ENCODE measurements around the gene IL4R.
A peak's percentile ranks its signal among the peaks of the same experiment; 100 is the strongest.

The IL4R gene

DNA sequence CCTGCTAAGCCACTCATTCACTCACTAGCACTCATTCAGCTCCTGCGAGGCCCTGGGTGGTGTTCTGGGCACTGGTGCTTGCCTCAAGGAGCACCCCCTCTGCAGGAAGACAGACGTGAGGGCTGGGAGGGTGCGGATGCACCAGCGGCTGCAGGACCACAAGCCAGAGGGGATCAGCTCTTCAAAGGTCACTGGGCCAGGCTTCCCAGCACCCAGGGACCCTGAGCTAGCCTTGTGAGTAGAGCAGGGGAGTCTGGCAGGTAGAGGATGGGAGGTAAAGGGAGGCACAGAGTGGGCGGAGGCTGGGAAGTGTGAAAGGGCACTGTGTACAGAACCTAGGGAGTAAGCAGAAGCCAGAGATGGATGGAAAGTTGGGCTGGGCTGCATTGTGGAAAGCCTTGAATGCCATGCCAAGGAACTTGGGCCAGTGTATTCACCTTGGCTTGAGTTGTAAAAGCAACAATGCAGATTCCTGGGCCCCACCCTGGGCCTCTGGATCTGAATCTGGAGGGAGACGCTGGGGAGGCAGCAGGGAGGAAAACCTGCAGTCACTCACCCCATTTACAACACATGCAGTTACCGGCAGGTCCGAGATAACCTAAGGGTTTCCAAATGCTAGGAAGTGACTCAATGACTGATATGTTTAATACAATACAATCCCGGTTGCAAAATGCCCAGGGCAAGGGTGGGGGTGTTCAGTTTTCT is 1.7 kb downstream of the IL4R start:
- no peaks in the 10 kb centered on the region for H3F3A ChIP-seq (ENCODE audit: low read depth)
- no peaks in the 10 kb centered on the region for H3K9me3 ChIP-seq (ENCODE audit: insufficient read depth, low read depth, low read length)
- no peak for TF ChIP-seq EZH2phosphoT487 (IDR thresholded peaks at IDR 0.05; ENCODE audit: borderline replicate concordance)
- TF ChIP-seq, protein P1, sequence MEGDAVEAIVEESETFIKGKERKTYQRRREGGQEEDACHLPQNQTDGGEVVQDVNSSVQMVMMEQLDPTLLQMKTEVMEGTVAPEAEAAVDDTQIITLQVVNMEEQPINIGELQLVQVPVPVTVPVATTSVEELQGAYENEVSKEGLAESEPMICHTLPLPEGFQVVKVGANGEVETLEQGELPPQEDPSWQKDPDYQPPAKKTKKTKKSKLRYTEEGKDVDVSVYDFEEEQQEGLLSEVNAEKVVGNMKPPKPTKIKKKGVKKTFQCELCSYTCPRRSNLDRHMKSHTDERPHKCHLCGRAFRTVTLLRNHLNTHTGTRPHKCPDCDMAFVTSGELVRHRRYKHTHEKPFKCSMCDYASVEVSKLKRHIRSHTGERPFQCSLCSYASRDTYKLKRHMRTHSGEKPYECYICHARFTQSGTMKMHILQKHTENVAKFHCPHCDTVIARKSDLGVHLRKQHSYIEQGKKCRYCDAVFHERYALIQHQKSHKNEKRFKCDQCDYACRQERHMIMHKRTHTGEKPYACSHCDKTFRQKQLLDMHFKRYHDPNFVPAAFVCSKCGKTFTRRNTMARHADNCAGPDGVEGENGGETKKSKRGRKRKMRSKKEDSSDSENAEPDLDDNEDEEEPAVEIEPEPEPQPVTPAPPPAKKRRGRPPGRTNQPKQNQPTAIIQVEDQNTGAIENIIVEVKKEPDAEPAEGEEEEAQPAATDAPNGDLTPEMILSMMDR (conservative IDR thresholded peaks at IDR 0.05; ENCODE audit: low read length), result no peak
- H3K79me2 ChIP-seq (ENCODE audit: insufficient read depth, low read length), result peaks cover 4% of the 10 kb centered on the region; the same call in 1 of the 2 replicates
- peaks cover 11% of the 10 kb centered on the region for H3K4me1 ChIP-seq (ENCODE audit: insufficient read depth, low read length, poor library complexity, severe bottlenecking)
- H3K4me3 ChIP-seq (ENCODE audit: low read length, poor library complexity, severe bottlenecking), result no peak overlapping the region
- H4K20me1 ChIP-seq (ENCODE audit: insufficient read depth, low read length, poor library complexity, severe bottlenecking), result no peaks in the 10 kb centered on the region
- H3K36me3 ChIP-seq (ENCODE audit: insufficient read depth, low read length), result no peaks in the 10 kb centered on the region
- no peaks in the 10 kb centered on the region for H3K9me2 ChIP-seq (replicated peaks; ENCODE audit: low read depth, low read length)
- no peak overlapping the region for H3K9ac ChIP-seq (ENCODE audit: low read depth, low read length, poor library complexity, severe bottlenecking)
- H3K4me2 ChIP-seq (ENCODE audit: low read depth, low read length, poor library complexity, severe bottlenecking), result peak overlapping the region; percentile 21
- H3K27me3 ChIP-seq (ENCODE audit: insufficient read depth, low read length, poor library complexity, severe bottlenecking), result peaks cover 5% of the 10 kb centered on the region
- H2AFZ ChIP-seq (ENCODE audit: low read length), result no peak overlapping the region

DNA sequence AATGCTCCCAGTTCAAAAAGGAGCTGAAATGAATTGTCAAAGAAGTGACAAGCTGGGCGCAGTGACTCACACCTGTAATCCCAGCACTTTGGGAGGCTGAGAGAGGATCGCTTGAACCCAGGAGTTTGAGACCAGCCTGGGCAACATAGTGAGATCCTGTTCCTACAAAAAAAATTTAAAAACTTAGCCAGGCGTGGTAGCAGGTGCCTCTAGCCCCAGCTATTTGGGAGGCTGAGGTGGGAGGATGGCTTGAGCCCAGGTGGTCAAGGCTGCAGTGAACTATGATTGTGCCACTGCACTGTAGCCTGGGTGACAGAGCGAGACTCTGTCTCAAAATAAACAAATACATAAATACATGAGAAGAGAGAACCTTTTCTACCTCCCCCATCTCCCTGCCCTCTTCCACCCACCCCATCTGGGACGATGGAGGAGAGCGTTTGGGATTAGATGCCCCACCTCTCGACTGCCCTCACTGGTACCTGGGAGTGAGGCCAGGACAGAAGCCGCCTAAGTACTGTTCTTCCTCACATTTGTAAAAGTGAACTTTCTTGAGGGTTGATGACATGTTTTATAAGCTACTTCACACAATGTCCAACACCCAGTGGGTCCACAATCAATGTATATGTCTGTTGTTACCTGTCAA is 2.4 kb downstream of the IL4R start:
- Histone ChIP-seq H3K36me3 (ENCODE audit: insufficient read depth, low read length) (no peaks in the 10 kb centered on the region), H3K4me3 (ENCODE audit: low read length, poor library complexity, severe bottlenecking) (no peak overlapping the region), H3K9me2 (replicated peaks; ENCODE audit: low read depth, low read length) (no peaks in the 10 kb centered on the region), H3K79me2 (ENCODE audit: insufficient read depth, low read length) (peaks cover 4% of the 10 kb centered on the region; the same call in 1 of the 2 replicates), H2AFZ (ENCODE audit: low read length) (no peak overlapping the region), H3K9ac (ENCODE audit: low read depth, low read length, poor library complexity, severe bottlenecking) (no peak overlapping the region), H3K9me3 (ENCODE audit: insufficient read depth, low read depth, low read length) (no peaks in the 10 kb centered on the region), H3K4me2 (ENCODE audit: low read depth, low read length, poor library complexity, severe bottlenecking) (no peak overlapping the region), H4K20me1 (ENCODE audit: insufficient read depth, low read length, poor library complexity, severe bottlenecking) (no peaks in the 10 kb centered on the region), H3K27me3 (ENCODE audit: insufficient read depth, low read length, poor library complexity, severe bottlenecking) (peaks cover 5% of the 10 kb centered on the region), H3K4me1 (ENCODE audit: insufficient read depth, low read length, poor library complexity, severe bottlenecking) (peaks cover 11% of the 10 kb centered on the region), H3F3A (ENCODE audit: low read depth) (no peaks in the 10 kb centered on the region)
- TF ChIP-seq, protein P1 (conservative IDR thresholded peaks at IDR 0.05; ENCODE audit: low read length), result no peak
- no peak for TF ChIP-seq EZH2phosphoT487 (IDR thresholded peaks at IDR 0.05; ENCODE audit: borderline replicate concordance)

DNA sequence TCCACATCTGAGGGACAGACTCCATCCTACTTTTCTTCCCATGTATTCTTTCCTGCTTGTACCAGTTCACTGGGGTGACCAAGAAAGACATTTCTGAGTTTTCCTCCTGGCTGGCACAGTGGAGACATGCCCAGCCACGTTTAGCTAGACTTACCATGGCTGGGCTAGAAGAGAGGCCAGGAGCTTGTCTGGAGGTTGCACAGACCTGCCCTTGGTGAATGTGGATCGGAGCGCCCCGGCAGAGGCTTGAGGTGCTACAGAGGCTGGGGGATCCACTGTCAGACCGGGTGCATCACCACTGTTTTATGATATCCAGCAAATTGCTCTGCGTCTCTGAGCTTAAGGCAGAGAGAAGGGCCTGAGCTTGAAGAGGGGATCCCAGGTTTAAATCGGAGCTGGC is 3.5 kb downstream of the IL4R start:
- peaks cover 4% of the 10 kb centered on the region; the same call in 1 of the 2 replicates for H3K79me2 ChIP-seq (ENCODE audit: insufficient read depth, low read length)
- no peak overlapping the region for H3K9ac ChIP-seq (ENCODE audit: low read depth, low read length, poor library complexity, severe bottlenecking)
- no peaks in the 10 kb centered on the region for H3F3A ChIP-seq (ENCODE audit: low read depth)

More for the DNA sequence above, 3.5 kb downstream of the IL4R start:
- Histone ChIP-seq H3K9me2 (replicated peaks; ENCODE audit: low read depth, low read length) (no peaks in the 10 kb centered on the region), H4K20me1 (ENCODE audit: insufficient read depth, low read length, poor library complexity, severe bottlenecking) (no peaks in the 10 kb centered on the region), H3K27me3 (ENCODE audit: insufficient read depth, low read length, poor library complexity, severe bottlenecking) (peaks cover 5% of the 10 kb centered on the region), H3K4me2 (ENCODE audit: low read depth, low read length, poor library complexity, severe bottlenecking) (no peak overlapping the region), H3K4me3 (ENCODE audit: low read length, poor library complexity, severe bottlenecking) (no peak overlapping the region), H2AFZ (ENCODE audit: low read length) (no peak overlapping the region), H3K4me1 (ENCODE audit: insufficient read depth, low read length, poor library complexity, severe bottlenecking) (peaks cover 11% of the 10 kb centered on the region), H3K9me3 (ENCODE audit: insufficient read depth, low read depth, low read length) (no peaks in the 10 kb centered on the region), H3K36me3 (ENCODE audit: insufficient read depth, low read length) (no peaks in the 10 kb centered on the region)
- TF ChIP-seq EZH2phosphoT487 (IDR thresholded peaks at IDR 0.05; ENCODE audit: borderline replicate concordance), result no peak
- TF ChIP-seq, protein P1 (conservative IDR thresholded peaks at IDR 0.05; ENCODE audit: low read length), result no peak

Measured in Loucy (cell line).